Ascending aorta (tissue), 2 donors: Measurements from ENCODE around the gene ZNF574. TPM values are rescaled to one million over a fixed set of nuclear protein-coding genes. Genes with fewer than 3 reads are reported as not detected.
A peak's percentile ranks its signal among the peaks of the same experiment; 100 is the strongest.

ENCODE experiments used
- DNase-seq, 2 donors: peaks; one replicate each; pipeline ENCODE4 v3.0.0-alpha.2; 2019; ENCODE audit warnings: low spot score in 2 of 2
- H3K27ac ChIP-seq, 2 donors: fragments of 200-600 bp; sonication (generic); one replicate each; pipeline ENCODE4 v1.5.1; 2016 to 2017; ENCODE audit warnings: mild to moderate bottlenecking in 1 of 2
- H3K27me3 ChIP-seq: fragments of 200-600 bp; sonication (generic); one replicate; pipeline ENCODE4 v1.5.1; 2017
- H3K36me3 ChIP-seq, 2 donors: fragments of 200-600 bp; sonication (generic); one replicate each; pipeline ENCODE4 v1.5.1; 2016
- H3K4me1 ChIP-seq, 2 donors: fragments of 200-600 bp; sonication (generic); one replicate each; pipeline ENCODE4 v1.5.1; 2016 to 2017; ENCODE audit warnings: mild to moderate bottlenecking in 1 of 2
- H3K4me3 ChIP-seq, 2 donors: fragments of 200-600 bp; sonication (generic); one replicate each; pipeline ENCODE4 v1.5.1; 2016 to 2017; ENCODE audit warnings: mild to moderate bottlenecking in 1 of 2
- H3K9me3 ChIP-seq, 2 donors: fragments of 200-600 bp; sonication (generic); one replicate each; pipeline ENCODE4 v1.5.1; 2016
- intact Hi-C: fragments of 100-400 bp; cut with DNase I; formaldehyde crosslinking; loops from one replicate; pipeline ENCODE4 v1.15.1; 2023
- total RNA-seq: library from RNA; depleted of rRNA; stranded (reverse); fragments of >200 nt; gene quantifications from one replicate; pipeline ENCODE4 v1.1.0, GENCODE V29; 2016
- TF ChIP-seq, protein P1 (sequence below), 3 experiments: fragments of 200-600 bp in 2 of 3; fragments of 450-650 bp in 1 of 3; sonication (generic) in 2 of 3; IDR thresholded peaks; one replicate each; pipeline ENCODE4 v1.5.1; 2016 to 2019; ENCODE audit warnings: antibody characterized with exemption in 3 of 3, mild to moderate bottlenecking in 1 of 3, moderate library complexity in 1 of 3

Gene ZNF574
- total RNA-seq, 1 donor from 2014 or later: 14.9 TPM

DNA sequence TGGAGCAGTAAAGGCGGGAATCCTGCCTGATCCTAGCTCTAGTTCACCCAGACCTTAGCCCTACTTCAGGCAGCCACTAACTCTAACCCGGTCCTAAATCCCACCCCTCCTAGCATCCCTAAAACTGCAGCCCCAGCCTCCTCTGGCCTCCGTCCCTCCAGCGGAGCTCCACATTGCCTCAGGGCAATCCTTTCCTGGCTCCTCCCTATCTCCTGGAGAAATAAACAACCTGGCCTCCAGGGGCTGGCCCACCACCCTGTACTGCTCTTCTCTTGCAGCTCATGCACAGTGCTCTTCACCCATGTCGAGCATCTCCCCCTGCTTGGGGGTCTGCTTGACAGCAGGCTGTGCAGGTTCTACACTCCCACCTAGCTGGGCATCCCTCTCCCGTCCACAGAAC lies 49.6 kb downstream of the ZNF574 start:
- no peak for DNase-seq
- H3K36me3 ChIP-seq: no peaks in the 10 kb centered on the region
- H3K9me3 ChIP-seq: no peaks in the 10 kb centered on the region
- TF ChIP-seq, protein P1, sequence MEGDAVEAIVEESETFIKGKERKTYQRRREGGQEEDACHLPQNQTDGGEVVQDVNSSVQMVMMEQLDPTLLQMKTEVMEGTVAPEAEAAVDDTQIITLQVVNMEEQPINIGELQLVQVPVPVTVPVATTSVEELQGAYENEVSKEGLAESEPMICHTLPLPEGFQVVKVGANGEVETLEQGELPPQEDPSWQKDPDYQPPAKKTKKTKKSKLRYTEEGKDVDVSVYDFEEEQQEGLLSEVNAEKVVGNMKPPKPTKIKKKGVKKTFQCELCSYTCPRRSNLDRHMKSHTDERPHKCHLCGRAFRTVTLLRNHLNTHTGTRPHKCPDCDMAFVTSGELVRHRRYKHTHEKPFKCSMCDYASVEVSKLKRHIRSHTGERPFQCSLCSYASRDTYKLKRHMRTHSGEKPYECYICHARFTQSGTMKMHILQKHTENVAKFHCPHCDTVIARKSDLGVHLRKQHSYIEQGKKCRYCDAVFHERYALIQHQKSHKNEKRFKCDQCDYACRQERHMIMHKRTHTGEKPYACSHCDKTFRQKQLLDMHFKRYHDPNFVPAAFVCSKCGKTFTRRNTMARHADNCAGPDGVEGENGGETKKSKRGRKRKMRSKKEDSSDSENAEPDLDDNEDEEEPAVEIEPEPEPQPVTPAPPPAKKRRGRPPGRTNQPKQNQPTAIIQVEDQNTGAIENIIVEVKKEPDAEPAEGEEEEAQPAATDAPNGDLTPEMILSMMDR (IDR thresholded peaks at IDR 0.05): no peak
- no peak overlapping the region for H3K4me3 ChIP-seq
- H3K27me3 ChIP-seq: peaks cover 3% of the 10 kb centered on the region
- intact Hi-C loops: no loop called here
- H3K27ac ChIP-seq: no peak overlapping the region
- no peaks in the 10 kb centered on the region for H3K4me1 ChIP-seq

DNA sequence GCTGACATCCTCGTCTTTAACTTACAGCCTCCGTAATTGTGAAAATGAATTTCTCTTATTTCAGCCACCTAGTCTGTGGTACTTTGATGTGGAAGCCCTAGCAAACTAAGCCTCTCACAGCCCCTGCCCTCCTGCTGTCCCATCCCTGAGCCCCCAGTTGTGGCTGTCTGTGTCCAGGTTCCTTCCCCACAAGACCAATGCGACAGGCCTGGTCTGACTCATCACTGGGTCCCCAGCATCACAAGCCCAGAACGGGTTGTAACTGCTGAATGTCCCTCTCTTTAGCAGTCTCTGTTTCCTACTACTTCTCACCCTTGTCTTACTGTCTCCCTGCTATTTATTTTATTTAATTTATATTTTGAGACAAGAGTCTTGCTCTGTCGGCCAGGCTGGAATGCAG lies 50.6 kb downstream of the ZNF574 start:
- no peak overlapping the region for H3K27ac ChIP-seq
- H3K4me3 ChIP-seq: no peak overlapping the region
- no peaks in the 10 kb centered on the region for H3K4me1 ChIP-seq
- H3K27me3 ChIP-seq: peaks cover 4% of the 10 kb centered on the region
- intact Hi-C loops: no loop called here
- no peaks in the 10 kb centered on the region for H3K36me3 ChIP-seq
- TF ChIP-seq, protein P1 (IDR thresholded peaks at IDR 0.05): no peak
- H3K9me3 ChIP-seq: no peaks in the 10 kb centered on the region
- DNase-seq: no peak

DNA sequence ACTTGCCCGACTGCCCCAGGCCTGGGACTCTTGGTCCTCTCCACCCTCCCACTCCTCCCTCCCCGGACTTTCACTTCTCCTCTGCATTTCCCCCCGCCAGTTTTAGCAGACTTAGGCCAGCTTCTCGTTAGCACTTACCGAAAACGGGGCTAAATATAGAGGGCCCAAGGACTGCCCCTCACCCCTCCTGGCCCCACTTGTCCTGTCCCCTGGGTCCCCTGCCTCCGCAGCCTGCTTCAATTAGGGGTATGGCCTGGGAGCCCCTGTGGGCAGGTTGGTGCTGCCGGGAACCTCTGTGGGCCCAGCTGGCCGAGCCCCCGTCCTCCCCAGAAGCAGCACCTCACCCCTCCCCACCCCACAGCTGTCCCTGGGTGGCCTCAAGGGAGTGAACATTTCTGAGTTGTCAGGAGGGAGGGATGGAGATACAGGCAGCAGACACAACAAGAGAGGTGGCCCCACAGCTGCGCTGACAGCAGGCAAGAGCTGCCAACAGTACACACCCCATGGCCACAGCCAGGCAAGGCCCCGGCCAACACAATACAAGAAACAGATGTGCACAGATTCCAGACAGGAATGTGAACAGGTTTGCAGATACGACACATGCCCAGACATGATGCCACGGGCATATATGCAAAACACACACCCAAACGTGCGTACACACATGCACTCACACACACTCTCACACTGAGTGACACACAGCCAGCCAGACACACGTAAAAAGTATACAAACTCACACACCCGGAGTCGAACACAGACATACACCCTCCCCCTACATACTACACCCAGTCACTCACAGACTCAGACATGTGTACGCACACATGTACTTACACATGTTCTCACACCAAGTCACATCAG lies 53.7 kb downstream of the ZNF574 start:
- Histone ChIP-seq H3K4me1 (peaks cover 3 to 9% of the 10 kb centered on the region in 2 donors), H3K4me3 (no peak overlapping the region), H3K36me3 (no peaks in the 10 kb centered on the region), H3K27me3 (peaks cover 4% of the 10 kb centered on the region), H3K9me3 (no peaks in the 10 kb centered on the region), H3K27ac (no peak overlapping the region)
- peak; percentile 17 to 68 for DNase-seq
- intact Hi-C loops: loop anchor here (10.0 kb wide), 1 partner anchor 305 kb away; no protein-coding TSS in a partner anchor
- TF ChIP-seq, protein P1 (IDR thresholded peaks at IDR 0.05): no peak

DNA sequence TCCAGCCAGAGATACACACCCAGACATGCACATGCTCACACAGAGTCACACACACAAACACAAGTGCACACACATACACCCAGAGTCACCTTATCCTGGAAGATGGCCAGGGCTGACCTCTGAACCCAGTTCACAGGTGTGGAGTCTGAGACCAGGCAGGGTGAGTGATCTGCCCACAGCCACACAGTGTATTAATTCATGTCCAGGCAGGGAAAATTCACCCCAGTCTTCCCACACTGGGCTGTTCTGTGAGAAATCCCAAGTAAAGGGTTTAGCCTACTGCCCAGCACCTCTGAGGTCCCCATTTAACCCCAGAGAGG lies 54.2 kb downstream of the ZNF574 start:
- H3K27me3 ChIP-seq: peaks cover 4% of the 10 kb centered on the region

More for the DNA sequence above, 54.2 kb downstream of the ZNF574 start:
- intact Hi-C loops: loop anchor here (10.0 kb wide), 1 partner anchor 305 kb away; no protein-coding TSS in a partner anchor
- no peak overlapping the region for H3K27ac ChIP-seq
- H3K9me3 ChIP-seq: no peaks in the 10 kb centered on the region
- H3K36me3 ChIP-seq: no peaks in the 10 kb centered on the region
- no peak overlapping the region for H3K4me3 ChIP-seq
- TF ChIP-seq, protein P1 (IDR thresholded peaks at IDR 0.05): no peak
- DNase-seq: no peak
- H3K4me1 ChIP-seq: peaks cover 3 to 9% of the 10 kb centered on the region in 2 donors

Other genes starting within 250 kb of the ZNF574 start
- not detected for gene LYPD4, start 231.5 kb upstream of the ZNF574 start, total RNA-seq
- gene DMRTC2, start 231.1 kb upstream of the ZNF574 start, total RNA-seq: not detected
- 956 TPM for gene RPS19, start 215.9 kb upstream of the ZNF574 start, total RNA-seq
- gene CD79A, start 198.9 kb upstream of the ZNF574 start, total RNA-seq: not detected
- 178 TPM for gene ARHGEF1, start 193.0 kb upstream of the ZNF574 start, total RNA-seq
- not detected for gene ERFL, start 147.7 kb upstream of the ZNF574 start, total RNA-seq
- gene RABAC1, start 116.8 kb upstream of the ZNF574 start, total RNA-seq: 360 TPM
- gene ATP1A3, start 81.9 kb upstream of the ZNF574 start, total RNA-seq: 1.1 TPM
- gene GRIK5, start 6.0 kb upstream of the ZNF574 start, total RNA-seq: 15.5 TPM
- not detected for gene POU2F2, start 56.3 kb downstream of the ZNF574 start, total RNA-seq
- 30.2 TPM for gene DEDD2, start 141.5 kb downstream of the ZNF574 start, total RNA-seq
- 7.0 TPM for gene ZNF526, start 144.1 kb downstream of the ZNF574 start, total RNA-seq
- 27.0 TPM for gene GSK3A, start 166.4 kb downstream of the ZNF574 start, total RNA-seq
- gene ERF, start 179.0 kb downstream of the ZNF574 start, total RNA-seq: 51.6 TPM
- 247 TPM for gene CIC, start 193.1 kb downstream of the ZNF574 start, total RNA-seq
- not detected for gene PRR19, start 226.0 kb downstream of the ZNF574 start, total RNA-seq
- 88.9 TPM for gene PAFAH1B3, start 226.5 kb downstream of the ZNF574 start, total RNA-seq
- not detected for gene TMEM145, start 237.1 kb downstream of the ZNF574 start, total RNA-seq
- gene MEGF8, start 249.5 kb downstream of the ZNF574 start, total RNA-seq: 61.8 TPM